Activated CD4-positive, CD25-positive, alpha-beta regulatory T cell (primary cell): ENCODE measurements around the gene NEMF.
A peak's percentile ranks its signal among the peaks of the same experiment; 100 is the strongest.
"Not testable (repeated sequence)": the region's sequence is repeated elsewhere in the genome, so short reads cannot be mapped to it uniquely, and the experiment has no call there.

Experiments
- DNase-seq, 4 experiments: peaks; one replicate each; lab custom pipeline; 2025; lab: John Stamatoyannopoulos, UW

NEMF gene

GRCh38 chr14:49816844-49817243 lies 35.7 kb downstream of the NEMF start:
- DNase-seq, result no peak

GRCh38 chr14:49816118-49816517 lies 36.5 kb downstream of the NEMF start:
- DNase-seq, result not testable (repeated sequence)

- no peak for DNase-seq
Observed at GRCh38 chr14:49808780-49809179, 43.8 kb downstream of the NEMF start.

GRCh38 chr14:49796025-49796424 lies 56.6 kb downstream of the NEMF start:
- DNase-seq, result no peak

- DNase-seq, result no peak
Observed at GRCh38 chr14:49792618-49793017, 60.0 kb downstream of the NEMF start.

GRCh38 chr14:49786315-49786714 lies 66.3 kb downstream of the NEMF start:
- DNase-seq, result no peak

GRCh38 chr14:49783394-49784014 lies 69.1 kb downstream of the NEMF start:
- no peak for DNase-seq

- DNase-seq, result not testable (repeated sequence)
Observed at GRCh38 chr14:49781040-49781439, 71.5 kb downstream of the NEMF start.

GRCh38 chr14:49778421-49778820 lies 74.2 kb downstream of the NEMF start:
- no peak for DNase-seq

- no peak for DNase-seq
Observed at GRCh38 chr14:49774106-49774505, 78.5 kb downstream of the NEMF start.

- DNase-seq, result not testable (repeated sequence)
Observed at GRCh38 chr14:49771691-49772090, 80.9 kb downstream of the NEMF start.

GRCh38 chr14:49770212-49770817 lies 82.3 kb downstream of the NEMF start:
- no peak for DNase-seq

- no peak for DNase-seq
Observed at GRCh38 chr14:49769581-49770211, 82.9 kb downstream of the NEMF start.

GRCh38 chr14:49769171-49769570 lies 83.4 kb downstream of the NEMF start:
- no peak for DNase-seq

GRCh38 chr14:49768301-49769121 lies 84.1 kb downstream of the NEMF start:
- peak; percentile 26 to 40 (median 36) for DNase-seq

GRCh38 chr14:49767571-49768300 lies 84.9 kb downstream of the NEMF start, which contains the start of gene KLHDC2:
Gene KLHDC2 (plus strand): TSS chr14:49768153. CDS start chr14:49768469, 316 bp downstream.
- peak; percentile 65 to 84 (median 76) for DNase-seq

- DNase-seq, result no peak
Observed at GRCh38 chr14:49767270-49767570, 85.4 kb downstream of the NEMF start.

GRCh38 chr14:49766839-49767238 lies 85.7 kb downstream of the NEMF start:
- no peak for DNase-seq

- DNase-seq, result no peak
Observed at GRCh38 chr14:49761839-49762551, 90.6 kb downstream of the NEMF start.

GRCh38 chr14:49755378-49755777 lies 97.2 kb downstream of the NEMF start:
- DNase-seq, result no peak

- DNase-seq, result no peak
Observed at GRCh38 chr14:49754570-49755097, 98.0 kb downstream of the NEMF start.
